DOHH2 (cell line): ENCODE measurements around the gene PRKN.

Experiments
- CTCF ChIP-seq: fragments of 200-600 bp; sonication (generic); IDR thresholded peaks from one replicate; pipeline ENCODE4 v1.5.1; 2014; ENCODE audit warnings: antibody characterized with exemption, mild to moderate bottlenecking, low read depth, low read length; ENCODE audit not compliant: poor library complexity, severe bottlenecking
- EZH2phosphoT487 ChIP-seq: fragments of 200-600 bp; sonication (generic); IDR thresholded peaks from 2 replicates; pipeline ENCODE4 v1.6.1; 2017; ENCODE audit warnings: borderline replicate concordance, mild to moderate bottlenecking, antibody characterized with exemption, low read length, moderate library complexity, mixed read lengths

- no peak for TF ChIP-seq CTCF
- no peak for TF ChIP-seq EZH2phosphoT487
These were observed 100.2 kb downstream of the PRKN start for GRCh38 chr6:162627362-162627761.
